CD4-positive, alpha-beta T cell treated with Interleukin-4 for 4 hours (primary cell): ENCODE measurements around the gene IFNL2.
"Not testable (repeated sequence)": the region's sequence is repeated elsewhere in the genome, so short reads cannot be mapped to it uniquely, and the experiment has no call there.

ENCODE experiments used
- DNase-seq: peaks from one replicate; pipeline ENCODE4 v3.0.0-alpha.2; 2020

IFNL2 gene

GRCh38 chr19:39268085-39268484 lies at the start of gene IFNL2:
IFNL2 (plus strand) TSS chr19:39268396; CDS start chr19:39268569, 173 bp downstream.
- not testable (repeated sequence) for DNase-seq

GRCh38 chr19:39219108-39219507 lies 49.1 kb upstream of the IFNL2 start:
- DNase-seq: not testable (repeated sequence)

GRCh38 chr19:39223703-39224279 lies 44.4 kb upstream of the IFNL2 start:
- no peak for DNase-seq

- DNase-seq: no peak
Measured at GRCh38 chr19:39224910-39225309, 43.3 kb upstream of the IFNL2 start.

GRCh38 chr19:39230096-39230764 lies 38.0 kb upstream of the IFNL2 start:
- DNase-seq: no peak

GRCh38 chr19:39232708-39233107 lies 35.5 kb upstream of the IFNL2 start:
- no peak for DNase-seq

- no peak for DNase-seq
Measured at GRCh38 chr19:39236527-39236926, 31.7 kb upstream of the IFNL2 start.

GRCh38 chr19:39237200-39238184 lies 30.7 kb upstream of the IFNL2 start:
- peak; percentile 18 for DNase-seq

- no peak for DNase-seq
Measured at GRCh38 chr19:39238209-39238608, 30.0 kb upstream of the IFNL2 start.

- no peak for DNase-seq
Measured at GRCh38 chr19:39238944-39239343, 29.3 kb upstream of the IFNL2 start.

GRCh38 chr19:39240421-39240820 lies 27.8 kb upstream of the IFNL2 start:
- no peak for DNase-seq

- not testable (repeated sequence) for DNase-seq
Measured at GRCh38 chr19:39243741-39244140, 24.5 kb upstream of the IFNL2 start.

GRCh38 chr19:39244410-39245100 lies 23.6 kb upstream of the IFNL2 start, which contains the start of gene IFNL3:
IFNL3 (minus strand) TSS chr19:39245006; CDS start chr19:39244967, 39 bp downstream.
- not testable (repeated sequence) for DNase-seq

- DNase-seq: not testable (repeated sequence)
Measured at GRCh38 chr19:39245166-39245565, 23.0 kb upstream of the IFNL2 start.

GRCh38 chr19:39246951-39247669 lies 21.1 kb upstream of the IFNL2 start:
- DNase-seq: peak; percentile 33

GRCh38 chr19:39247701-39248664 lies 20.2 kb upstream of the IFNL2 start:
- no peak for DNase-seq

GRCh38 chr19:39248806-39249205 lies 19.4 kb upstream of the IFNL2 start, which contains the start of gene IFNL4:
IFNL4 (minus strand) TSS chr19:39248856.
- DNase-seq: no peak

- DNase-seq: no peak
Measured at GRCh38 chr19:39251081-39251480, 17.1 kb upstream of the IFNL2 start.

- no peak for DNase-seq
Measured at GRCh38 chr19:39251846-39252245, 16.4 kb upstream of the IFNL2 start.

- DNase-seq: no peak
Measured at GRCh38 chr19:39252458-39252857, 15.7 kb upstream of the IFNL2 start.
